ENCODE results near the gene RCAN2. TPM values are rescaled to one million over a fixed set of nuclear protein-coding genes. Genes with fewer than 3 reads are reported as not detected.

Gene RCAN2
- total RNA-seq, 6 experiments from 2014 or later, result 0.06 to 1.00 (median 0.31) TPM; not detected in 2

- no peaks in the 10 kb centered on the region for H3K4me1 Mint-ChIP-seq (ENCODE audit: low read depth)
- H3K9me3 Mint-ChIP-seq, result peaks cover 30% of the 10 kb centered on the region
- TF ChIP-seq, protein P1, sequence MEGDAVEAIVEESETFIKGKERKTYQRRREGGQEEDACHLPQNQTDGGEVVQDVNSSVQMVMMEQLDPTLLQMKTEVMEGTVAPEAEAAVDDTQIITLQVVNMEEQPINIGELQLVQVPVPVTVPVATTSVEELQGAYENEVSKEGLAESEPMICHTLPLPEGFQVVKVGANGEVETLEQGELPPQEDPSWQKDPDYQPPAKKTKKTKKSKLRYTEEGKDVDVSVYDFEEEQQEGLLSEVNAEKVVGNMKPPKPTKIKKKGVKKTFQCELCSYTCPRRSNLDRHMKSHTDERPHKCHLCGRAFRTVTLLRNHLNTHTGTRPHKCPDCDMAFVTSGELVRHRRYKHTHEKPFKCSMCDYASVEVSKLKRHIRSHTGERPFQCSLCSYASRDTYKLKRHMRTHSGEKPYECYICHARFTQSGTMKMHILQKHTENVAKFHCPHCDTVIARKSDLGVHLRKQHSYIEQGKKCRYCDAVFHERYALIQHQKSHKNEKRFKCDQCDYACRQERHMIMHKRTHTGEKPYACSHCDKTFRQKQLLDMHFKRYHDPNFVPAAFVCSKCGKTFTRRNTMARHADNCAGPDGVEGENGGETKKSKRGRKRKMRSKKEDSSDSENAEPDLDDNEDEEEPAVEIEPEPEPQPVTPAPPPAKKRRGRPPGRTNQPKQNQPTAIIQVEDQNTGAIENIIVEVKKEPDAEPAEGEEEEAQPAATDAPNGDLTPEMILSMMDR (IDR thresholded peaks at IDR 0.05), result no peak
- no peak for DNase-seq
- no peaks in the 10 kb centered on the region for H3K36me3 Mint-ChIP-seq (ENCODE audit: low read depth)
- no peak overlapping the region for H3K27ac Mint-ChIP-seq
- no peaks in the 10 kb centered on the region for H3K27me3 Mint-ChIP-seq (ENCODE audit: insufficient read depth)
- no peak overlapping the region for H3K4me3 Mint-ChIP-seq
Measured at GRCh38 chr6:46357591-46357990, 133.7 kb downstream of the RCAN2 start.

DNA sequence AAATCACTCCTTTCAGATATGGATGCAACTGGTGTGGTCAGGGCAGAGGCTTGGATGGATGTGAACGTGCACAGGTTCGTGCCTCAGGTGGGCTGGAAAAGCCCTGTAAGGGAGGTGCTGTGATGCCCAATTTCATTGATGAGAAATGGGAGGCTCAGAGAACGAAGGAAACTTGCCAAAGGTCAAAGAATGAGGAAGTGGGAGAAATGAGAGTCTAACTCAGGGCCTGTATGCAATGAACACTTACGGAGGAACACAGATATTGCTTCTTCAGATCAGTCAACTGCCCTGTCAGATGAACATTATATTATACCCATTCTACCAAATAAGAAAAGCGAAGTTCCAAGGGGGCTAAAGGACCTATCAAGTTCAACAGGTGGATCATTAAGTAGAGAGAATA is 134.7 kb downstream of the RCAN2 start:
- TF ChIP-seq, protein P1 (IDR thresholded peaks at IDR 0.05), result no peak
- no peaks in the 10 kb centered on the region for H3K4me1 Mint-ChIP-seq (ENCODE audit: low read depth)
- H3K4me3 Mint-ChIP-seq, result no peak overlapping the region
- peaks cover 38% of the 10 kb centered on the region for H3K9me3 Mint-ChIP-seq
- no peaks in the 10 kb centered on the region for H3K36me3 Mint-ChIP-seq (ENCODE audit: low read depth)
- no peaks in the 10 kb centered on the region for H3K27me3 Mint-ChIP-seq (ENCODE audit: insufficient read depth)
- DNase-seq, result no peak
- H3K27ac Mint-ChIP-seq, result no peak overlapping the region

- TF ChIP-seq, protein P1 (IDR thresholded peaks at IDR 0.05), result no peak
- DNase-seq, result no peak
- Mint-ChIP-seq H3K4me3 (no peak overlapping the region), H3K4me1 (ENCODE audit: low read depth) (no peaks in the 10 kb centered on the region), H3K27me3 (ENCODE audit: insufficient read depth) (peaks cover 3% of the 10 kb centered on the region; the same call in 1 of the 2 replicates), H3K27ac (no peak overlapping the region), H3K36me3 (ENCODE audit: low read depth) (no peaks in the 10 kb centered on the region), H3K9me3 (peaks cover 40% of the 10 kb centered on the region)
Measured at GRCh38 chr6:46353528-46353927, 137.7 kb downstream of the RCAN2 start.

GRCh38 chr6:46352541-46353268 is 138.5 kb downstream of the RCAN2 start:
- Mint-ChIP-seq H3K4me3 (no peak overlapping the region), H3K4me1 (ENCODE audit: low read depth) (no peaks in the 10 kb centered on the region), H3K27ac (no peak overlapping the region), H3K36me3 (ENCODE audit: low read depth) (no peaks in the 10 kb centered on the region), H3K27me3 (ENCODE audit: insufficient read depth) (peaks cover 3% of the 10 kb centered on the region; the same call in 1 of the 2 replicates), H3K9me3 (peaks cover 35% of the 10 kb centered on the region)
- TF ChIP-seq, protein P1 (IDR thresholded peaks at IDR 0.05), result no peak
- no peak for DNase-seq

DNA sequence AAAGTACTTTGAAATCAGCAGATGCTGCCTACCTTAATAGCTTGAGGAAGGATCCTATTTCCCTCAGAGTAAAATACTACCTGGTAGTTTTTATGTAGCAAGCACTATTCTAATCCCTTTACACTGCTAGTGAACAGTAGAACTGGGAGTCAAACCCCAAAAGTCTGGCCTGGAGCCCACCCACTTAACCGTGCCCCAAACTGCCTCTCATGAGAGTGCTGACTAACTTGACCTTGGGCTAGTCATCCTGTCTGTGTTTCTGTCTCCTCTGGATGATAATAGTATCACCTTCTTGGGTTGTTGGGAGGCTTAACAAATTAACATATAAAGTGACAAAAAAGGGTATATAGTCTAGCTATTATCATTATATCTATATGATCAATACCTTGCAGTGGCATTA is 140.5 kb downstream of the RCAN2 start:
- Mint-ChIP-seq H3K9me3 (peaks cover 27% of the 10 kb centered on the region), H3K4me3 (no peak overlapping the region), H3K36me3 (ENCODE audit: low read depth) (no peaks in the 10 kb centered on the region), H3K4me1 (ENCODE audit: low read depth) (no peaks in the 10 kb centered on the region), H3K27ac (no peak overlapping the region), H3K27me3 (ENCODE audit: insufficient read depth) (peaks cover 3% of the 10 kb centered on the region; the same call in 1 of the 2 replicates)
- TF ChIP-seq, protein P1 (IDR thresholded peaks at IDR 0.05), result no peak
- DNase-seq, result no peak
